Measurements from ENCODE around the gene HIF1A. TPM values are rescaled to one million over a fixed set of nuclear protein-coding genes. Genes with fewer than 3 reads are reported as not detected.

The HIF1A gene
- total and polyA plus RNA-seq, 10 of the 15 experiments (the other 5 are each of a cell fraction or from before 2014, with no cell fraction given), result 18.3 to 97.0 (median 75.3) TPM

GRCh38 chr14:61690982-61691381, 4.3 kb upstream of the HIF1A start:
- Histone ChIP-seq H3K36me3 (ENCODE audit: control insufficient read depth in 2 of 2, insufficient read depth in 2 of 2, low read length in 1 of 2) (no peaks in the 10 kb centered on the region), H3K9me3 (replicated peaks; ENCODE audit: control insufficient read depth, insufficient read depth, low read length) (no peaks in the 10 kb centered on the region; the same call in 2 of the 3 replicates), H4K20me1 (ENCODE audit: control insufficient read depth, insufficient read depth) (no peaks in the 10 kb centered on the region), H2AFZ (ENCODE audit: control insufficient read depth, low read depth, low read length) (peak overlapping the region; percentile 67), H3K9ac (ENCODE audit: control insufficient read depth, insufficient read depth, low read length) (no peak overlapping the region), H3K27ac (ENCODE audit: control insufficient read depth, insufficient read depth) (peak overlapping the region; percentile 42; the same call in 1 of the 2 replicates), H3K4me2 (ENCODE audit: control insufficient read depth, insufficient read depth) (peak overlapping the region; percentile 51), H3K27me3 (replicated peaks in 1 of 2; ENCODE audit: control insufficient read depth in 2 of 2, insufficient read depth in 2 of 2, low read length in 1 of 2) (no peaks in the 10 kb centered on the region), H3K79me2 (ENCODE audit: control insufficient read depth, insufficient read depth, low read length) (peaks cover 7% of the 10 kb centered on the region), H3K4me1 (ENCODE audit: control insufficient read depth, insufficient read depth, low read length) (peaks cover 10% of the 10 kb centered on the region; the same call in 1 of the 2 replicates), H3K4me3 (no peak overlapping the region)
- intact Hi-C loops (cut with micrococcal nuclease; ENCODE audit: unreplicated experiment) (loop anchor here (10.0 kb wide), 1 partner anchor 936 kb away; no protein-coding TSS in a partner anchor), in situ Hi-C loops (cut with MboI) (no loop called here)
- RAD21 ChIA-PET (ENCODE audit: unreplicated experiment), result interaction anchor here (0.7 to 1.9 kb wide), 14 partner anchors 10 to 329 kb away, joined by 3 to 11 read pairs (median 4); no protein-coding TSS in a partner anchor
- FAIRE-seq (no peak), ATAC-seq (peak; percentile 4), DNase-seq (ENCODE audit: low read depth, low spot score) (no peak)
- CTCF ChIA-PET, result interaction anchor here (0.9 to 1.7 kb wide), 9 partner anchors 13 to 422 kb away, joined by 3 to 9 read pairs (median 3); no protein-coding TSS in a partner anchor
- POLR2A ChIA-PET, result interaction anchor here (0.6 to 1.4 kb wide), 9 partner anchors 10 to 214 kb away, joined by 3 to 7 read pairs (median 3); no protein-coding TSS in a partner anchor
- no TSS peak for BruUV-seq (replicated peaks)
- SMC1A ChIA-PET (ENCODE audit: uncharacterized antibody, unreplicated experiment), result interaction anchor here (0.5 to 3.4 kb wide), 22 partner anchors 9 to 1444 kb away, joined by 3 to 20 read pairs (median 6); no protein-coding TSS in a partner anchor
- 0% methylated on average over 2 of the region's 2 CpGs for WGBS (ENCODE audit: insufficient coverage, insufficient replicate concordance, low lambda C conversion rate, missing lambda C conversion rate)
- TF ChIP-seq MTA2 (IDR thresholded peaks at IDR 0.05; ENCODE audit: low read depth) (0 out of 2 replicates have a peak, but pooled peaks have one; percentile 15), EED (IDR thresholded peaks at IDR 0.05; ENCODE audit: low read depth) (peak; percentile 84), JUNB (IDR thresholded peaks at IDR 0.05) (peak; percentile 59), BRCA1 (IDR thresholded peaks at IDR 0.05; ENCODE audit: low read depth, low read length) (no peak), NFIC (IDR thresholded peaks at IDR 0.05; ENCODE audit: low read depth, low read length) (peak; percentile 86), YY1 (IDR thresholded peaks at IDR 0.05; ENCODE audit: low read depth, low read length) (no peak), CREM (IDR thresholded peaks at IDR 0.05; ENCODE audit: low read depth) (peak; percentile 63; the same call in 1 of the 2 replicates), FOXM1 (IDR thresholded peaks at IDR 0.05; ENCODE audit: low read depth, low read length) (peak; percentile 71; the same call in 1 of the 2 replicates), MEF2B (IDR thresholded peaks at IDR 0.05; ENCODE audit: partially characterized antibody, poor library complexity, severe bottlenecking) (peak; percentile 82), RCOR1 (conservative IDR thresholded peaks at IDR 0.05; ENCODE audit: low read depth, low read length) (no peak), CEBPZ (IDR thresholded peaks at IDR 0.05; ENCODE audit: low read depth, low read length) (no peak), TCF7 (IDR thresholded peaks at IDR 0.05; ENCODE audit: borderline replicate concordance) (peak; percentile 96), CBFB (IDR thresholded peaks at IDR 0.05; ENCODE audit: low read depth) (0 out of 2 replicates have a peak, but pooled peaks have one; percentile 34), MEF2A (IDR thresholded peaks at IDR 0.05; ENCODE audit: insufficient read depth, low read depth, low read length) (peak; percentile 74)
- TF ChIP-seq, protein P1, sequence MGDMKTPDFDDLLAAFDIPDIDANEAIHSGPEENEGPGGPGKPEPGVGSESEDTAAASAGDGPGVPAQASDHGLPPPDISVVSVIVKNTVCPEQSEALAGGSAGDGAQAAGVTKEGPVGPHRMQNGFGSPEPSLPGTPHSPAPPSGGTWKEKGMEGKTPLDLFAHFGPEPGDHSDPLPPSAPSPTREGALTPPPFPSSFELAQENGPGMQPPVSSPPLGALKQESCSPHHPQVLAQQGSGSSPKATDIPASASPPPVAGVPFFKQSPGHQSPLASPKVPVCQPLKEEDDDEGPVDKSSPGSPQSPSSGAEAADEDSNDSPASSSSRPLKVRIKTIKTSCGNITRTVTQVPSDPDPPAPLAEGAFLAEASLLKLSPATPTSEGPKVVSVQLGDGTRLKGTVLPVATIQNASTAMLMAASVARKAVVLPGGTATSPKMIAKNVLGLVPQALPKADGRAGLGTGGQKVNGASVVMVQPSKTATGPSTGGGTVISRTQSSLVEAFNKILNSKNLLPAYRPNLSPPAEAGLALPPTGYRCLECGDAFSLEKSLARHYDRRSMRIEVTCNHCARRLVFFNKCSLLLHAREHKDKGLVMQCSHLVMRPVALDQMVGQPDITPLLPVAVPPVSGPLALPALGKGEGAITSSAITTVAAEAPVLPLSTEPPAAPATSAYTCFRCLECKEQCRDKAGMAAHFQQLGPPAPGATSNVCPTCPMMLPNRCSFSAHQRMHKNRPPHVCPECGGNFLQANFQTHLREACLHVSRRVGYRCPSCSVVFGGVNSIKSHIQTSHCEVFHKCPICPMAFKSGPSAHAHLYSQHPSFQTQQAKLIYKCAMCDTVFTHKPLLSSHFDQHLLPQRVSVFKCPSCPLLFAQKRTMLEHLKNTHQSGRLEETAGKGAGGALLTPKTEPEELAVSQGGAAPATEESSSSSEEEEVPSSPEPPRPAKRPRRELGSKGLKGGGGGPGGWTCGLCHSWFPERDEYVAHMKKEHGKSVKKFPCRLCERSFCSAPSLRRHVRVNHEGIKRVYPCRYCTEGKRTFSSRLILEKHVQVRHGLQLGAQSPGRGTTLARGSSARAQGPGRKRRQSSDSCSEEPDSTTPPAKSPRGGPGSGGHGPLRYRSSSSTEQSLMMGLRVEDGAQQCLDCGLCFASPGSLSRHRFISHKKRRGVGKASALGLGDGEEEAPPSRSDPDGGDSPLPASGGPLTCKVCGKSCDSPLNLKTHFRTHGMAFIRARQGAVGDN (IDR thresholded peaks at IDR 0.05), result 0 out of 2 replicates have a peak, but pooled peaks have one; percentile 34

All from GM12878 (cell line).